IMR-90 (cell line): Measurements from ENCODE around the gene SHB. TPM values are rescaled to one million over a fixed set of nuclear protein-coding genes. Genes with fewer than 3 reads are reported as not detected.

Experiments
- ATAC-seq: fragments of 200-7000 bp; cut with Tn5 transposase; 2 replicates; pipeline ENCODE4 v1.9.1; 2020; ENCODE audit warnings: low read depth, mild to moderate bottlenecking, moderate library complexity
- BruUV-seq: library from RNA; stranded (reverse); fragments of 400-500 nt; replicated peaks from 2 replicates; lab custom pipeline; 2021; lab: Mats Ljungman, UMichigan
- CTCF ChIA-PET: fragments of 300-600 bp; formaldehyde crosslinking; extraction: SDS; loops from one replicate; lab custom pipeline; 2021; ENCODE audit warnings: antibody characterized with exemption; lab: Yijun Ruan, JAX
- POLR2A ChIA-PET: fragments of 300-600 bp; sonication (Branson Sonifier 250); formaldehyde crosslinking; loops from one replicate; lab custom pipeline; 2022; ENCODE audit warnings: antibody characterized with exemption; ENCODE audit not compliant: unreplicated experiment; lab: Charles Lee
- DNase-seq: peaks from one replicate; pipeline ENCODE4 v3.0.0; 2013
- H2AFZ ChIP-seq: replicated peaks from 2 replicates; pipeline ENCODE3; 2013; ENCODE audit warnings: low read length, mild to moderate bottlenecking; ENCODE audit not compliant: poor library complexity
- H2AK5ac ChIP-seq: 2 replicates; pipeline ENCODE4 v1.6.1; 2013; ENCODE audit warnings: low read depth, low read length, inconsistent platforms
- H2AK9ac ChIP-seq: replicated peaks from 2 replicates; pipeline ENCODE3; 2013; ENCODE audit warnings: mild to moderate bottlenecking, low read depth, low read length, moderate library complexity; ENCODE audit not compliant: poor library complexity
- H2BK120ac ChIP-seq: 2 replicates; pipeline ENCODE4 v1.6.1; 2013; ENCODE audit warnings: low read depth, low read length, inconsistent platforms
- H2BK15ac ChIP-seq: 3 replicates; pipeline ENCODE4 v1.6.1; 2013; ENCODE audit warnings: low read depth, low read length, inconsistent platforms
- H2BK20ac ChIP-seq: 2 replicates; pipeline ENCODE4 v1.6.1; 2013; ENCODE audit warnings: low read depth, mild to moderate bottlenecking, inconsistent platforms, low read length, moderate library complexity
- H2BK5ac ChIP-seq: 2 replicates; pipeline ENCODE4 v1.6.1; 2013; ENCODE audit warnings: mild to moderate bottlenecking, low read depth, low read length, inconsistent platforms; ENCODE audit not compliant: poor library complexity, severe bottlenecking
- H3K14ac ChIP-seq: replicated peaks from 2 replicates; pipeline ENCODE4 v1.6.1; 2013; ENCODE audit warnings: low read depth, low read length, inconsistent platforms
- H3K18ac ChIP-seq: 2 replicates; pipeline ENCODE4 v1.6.1; 2013; ENCODE audit warnings: low read depth, low read length, control low read depth
- H3K23ac ChIP-seq: 2 replicates; pipeline ENCODE4 v1.6.1; 2013; ENCODE audit warnings: low read depth, low read length, inconsistent platforms
- H3K27ac ChIP-seq: 2 replicates; pipeline ENCODE4 v1.5.1; 2013; ENCODE audit warnings: mild to moderate bottlenecking, control low read depth, low read length; ENCODE audit not compliant: insufficient read depth
- H3K27me3 ChIP-seq: 2 replicates; pipeline ENCODE4 v1.6.1; 2013; ENCODE audit warnings: low read length; ENCODE audit not compliant: control insufficient read depth, insufficient read depth
- H3K36me3 ChIP-seq: 2 replicates; pipeline ENCODE4 v1.6.1; 2013; ENCODE audit warnings: low read length, mixed read lengths; ENCODE audit not compliant: control insufficient read depth, insufficient read depth
- H3K4ac ChIP-seq: 2 replicates; pipeline ENCODE4 v1.6.1; 2013; ENCODE audit warnings: low read depth, low read length, inconsistent platforms
- H3K4me1 ChIP-seq: 2 replicates; pipeline ENCODE4 v1.6.1; 2013; ENCODE audit warnings: low read length, mixed read lengths; ENCODE audit not compliant: control insufficient read depth, insufficient read depth
- H3K4me2 ChIP-seq: 2 replicates; pipeline ENCODE4 v1.6.1; 2013; ENCODE audit warnings: low read depth, mild to moderate bottlenecking, control low read depth, low read length, moderate library complexity
- H3K4me3 ChIP-seq: 2 replicates; pipeline ENCODE4 v1.5.1; 2013; ENCODE audit warnings: low read depth, mild to moderate bottlenecking, control low read depth, low read length, moderate library complexity; ENCODE audit not compliant: insufficient read depth
- H3K56ac ChIP-seq: 2 replicates; pipeline ENCODE4 v1.6.1; 2013; ENCODE audit warnings: low read length, inconsistent platforms; ENCODE audit not compliant: insufficient read depth; ENCODE audit errors: extremely low read depth
- H3K79me1 ChIP-seq, 2 experiments: 2 replicates each; pipeline ENCODE4 v1.6.1; 2013; ENCODE audit warnings: low read length in 2 of 2, inconsistent platforms in 1 of 2, low read depth in 1 of 2
- H3K9ac ChIP-seq: 2 replicates; pipeline ENCODE4 v1.6.1; 2013; ENCODE audit warnings: low read depth, low read length, control low read depth
- H3K9me1 ChIP-seq: 2 replicates; pipeline ENCODE4 v1.6.1; 2013; ENCODE audit warnings: low read length, inconsistent platforms; ENCODE audit not compliant: insufficient read depth
- H3K9me3 ChIP-seq: 2 replicates; pipeline ENCODE4 v1.6.1; 2013; ENCODE audit warnings: low read length; ENCODE audit not compliant: control insufficient read depth, insufficient read depth
- H4K20me1 ChIP-seq: 2 replicates; pipeline ENCODE4 v1.6.1; 2013; ENCODE audit warnings: low read length, inconsistent platforms; ENCODE audit not compliant: insufficient read depth
- H4K5ac ChIP-seq: 2 replicates; pipeline ENCODE4 v1.6.1; 2013; ENCODE audit warnings: mild to moderate bottlenecking, low read depth, low read length, control low read depth
- H4K8ac ChIP-seq, 2 experiments: 2 replicates each; pipeline ENCODE4 v1.6.1; 2013; ENCODE audit warnings: low read depth in 2 of 2, low read length in 2 of 2, control low read depth in 1 of 2, inconsistent platforms in 1 of 2
- H4K91ac ChIP-seq: 2 replicates; pipeline ENCODE4 v1.6.1; 2013; ENCODE audit warnings: low read depth, low read length, inconsistent platforms; ENCODE audit not compliant: insufficient read depth
- CEBPB ChIP-seq: IDR thresholded peaks from 2 replicates; pipeline ENCODE4 v1.6.1; 2012; ENCODE audit warnings: low read depth, low read length, improper control_type of control experiment
- CTCF ChIP-seq: conservative IDR thresholded peaks from 2 replicates; pipeline ENCODE4 v1.5.1; 2012; ENCODE audit warnings: mild to moderate bottlenecking, low read depth, low read length, improper control_type of control experiment
- FOS ChIP-seq: fragments of 150-350 bp; IDR thresholded peaks from 2 replicates; pipeline ENCODE4 v1.6.1; 2016; ENCODE audit warnings: low read depth, low read length
- NFE2L2 ChIP-seq: fragments of 150-350 bp; IDR thresholded peaks from 2 replicates; pipeline ENCODE4 v1.6.1; 2016; ENCODE audit warnings: low read depth, mild to moderate bottlenecking, low read length
- POLR2A ChIP-seq: IDR thresholded peaks from 2 replicates; pipeline ENCODE4 v1.6.1; 2012; ENCODE audit warnings: mild to moderate bottlenecking, low read depth, low read length
- RAD21 ChIP-seq: IDR thresholded peaks from 2 replicates; pipeline ENCODE4 v1.6.1; 2012; ENCODE audit warnings: low read length, improper control_type of control experiment
- RFX5 ChIP-seq: IDR thresholded peaks from 2 replicates; pipeline ENCODE4 v1.8.0; 2012; ENCODE audit warnings: low read depth, mild to moderate bottlenecking, low read length, moderate library complexity
- USF2 ChIP-seq: fragments of 150-350 bp; IDR thresholded peaks from 2 replicates; pipeline ENCODE4 v1.6.1; 2017; ENCODE audit warnings: mild to moderate bottlenecking, antibody characterized with exemption, low read length, low read depth
- WGBS, 2 experiments: methylation state at CpG; one replicate each; pipeline versions ENCODE4 v1.1.5 to v1.1.7; 2013; ENCODE audit warnings: missing lambda C conversion rate in 2 of 2; ENCODE audit not compliant: insufficient read length in 1 of 2; ENCODE audit errors: extremely low coverage in 2 of 2; 5-methylcytosine and 5-hydroxymethylcytosine counted together
- dilution Hi-C: fragments of 300-500 bp; cut with HindIII; formaldehyde crosslinking; loops from one replicate; pipeline ENCODE4 v1.14.3; 2018; ENCODE audit warnings: low sequenced_read_pairs; ENCODE audit not compliant: unreplicated experiment
- in situ Hi-C: fragments of 300-500 bp; cut with MboI; formaldehyde crosslinking; loops from 3 replicates; pipeline ENCODE4 v1.14.3; 2019; ENCODE audit warnings: low sequenced_read_pairs, inconsistent platforms, mixed read lengths
- intact Hi-C: fragments of 100-400 bp; cut with micrococcal nuclease; formaldehyde crosslinking; loops from 2 replicates; pipeline ENCODE4 v1.10.0; 2022
- polyA plus RNA-seq, 3 experiments: library from polyadenylated mRNA; depleted of rRNA; stranded (reverse); fragments of >200 nt; gene quantifications; 2 replicates each; pipeline ENCODE4 v1.2.3, GENCODE V29; 2012; ENCODE audit warnings: low replicate concordance in 1 of 3
- total RNA-seq: library from RNA; depleted of rRNA; stranded (reverse); fragments of >200 nt; gene quantifications from 2 replicates; pipeline ENCODE4 v1.2.3, GENCODE V29; 2012

Gene SHB
- total and polyA plus RNA-seq, 2 of the 4 experiments (the other 2 are of a cell fraction): 6.1 to 20.4 TPM

DNA sequence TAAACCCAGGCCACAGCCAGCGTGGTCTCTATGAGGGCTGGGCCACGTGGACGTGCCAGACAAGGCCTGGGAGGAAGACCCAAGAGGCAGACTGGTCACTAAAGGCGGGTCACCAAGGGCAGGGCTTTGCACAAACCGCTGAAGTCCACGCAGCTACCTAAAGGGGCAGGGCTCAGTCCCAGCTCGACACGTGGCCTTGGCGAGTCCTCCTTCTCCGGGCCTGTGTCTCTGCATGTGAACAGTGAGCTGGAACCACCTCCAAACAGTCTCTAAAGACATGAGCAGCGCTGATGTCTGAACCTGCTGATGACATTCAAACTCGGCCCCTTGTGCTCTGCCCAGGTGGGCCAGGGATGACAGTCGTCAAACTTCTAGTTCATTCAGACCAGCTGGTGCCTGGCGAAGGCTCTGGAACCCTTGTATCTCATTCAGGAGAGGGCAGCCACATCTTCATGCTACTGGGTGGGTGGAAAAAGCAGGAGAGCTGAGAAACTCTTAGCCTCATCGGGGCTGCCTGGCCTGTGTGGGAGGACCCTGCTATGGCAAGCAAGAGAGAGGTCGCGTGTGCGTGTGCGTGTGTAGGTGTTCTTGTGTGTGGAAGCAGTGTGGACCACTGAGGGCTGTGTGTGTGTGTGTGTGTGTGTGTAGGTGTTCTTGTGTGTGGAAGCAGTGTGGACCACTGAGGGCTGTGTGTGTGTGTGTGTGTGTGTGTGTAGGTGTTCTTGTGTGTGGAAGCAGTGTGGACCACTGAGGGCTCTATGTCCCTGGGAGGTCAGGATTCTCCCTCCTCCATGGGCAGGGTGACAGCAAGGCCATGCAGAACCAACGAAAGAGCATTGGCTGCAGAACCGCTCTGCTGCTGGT lies 151.0 kb downstream of the SHB start:
- peak overlapping the region; percentile 61; the same call in 1 of the 2 replicates for H3K4ac ChIP-seq
- no peak overlapping the region for H3K18ac ChIP-seq
- no peak overlapping the region for H3K56ac ChIP-seq
- ChIA-PET CTCF (interaction anchor here (0.6 kb wide), 1 partner anchor 96 kb away, joined by 3 read pairs; no protein-coding TSS in a partner anchor), POLR2A (no interaction called here)
- H3K14ac ChIP-seq: peak overlapping the region; percentile 65; the same call in 1 of the 2 replicates
- H3K23ac ChIP-seq: no peak overlapping the region
- H3K27me3 ChIP-seq: no peaks in the 10 kb centered on the region
- BruUV-seq: no TSS peak
- peaks cover 55% of the 10 kb centered on the region for H3K36me3 ChIP-seq
- intact Hi-C loops (no loop called here), dilution Hi-C loops (loop anchor here (25.0 kb wide), 1 partner anchor 469 kb away; the partner anchor contains the start of gene ALDH1B1), in situ Hi-C loops (no loop called here)
- no peak overlapping the region for H3K4me3 ChIP-seq
- H3K4me1 ChIP-seq: peaks cover 17% of the 10 kb centered on the region
- ATAC-seq: no peak
- TF ChIP-seq RAD21 (no peak), NFE2L2 (no peak), POLR2A (no peak), FOS (no peak), CEBPB (no peak), USF2 (no peak), RFX5 (no peak), CTCF (no peak)
- peaks cover 10% of the 10 kb centered on the region for H4K20me1 ChIP-seq
- H3K9ac ChIP-seq: no peak overlapping the region
- H2BK5ac ChIP-seq: no peak overlapping the region
- no peak overlapping the region for H3K4me2 ChIP-seq
- no peak overlapping the region for H2AFZ ChIP-seq
- H2BK120ac ChIP-seq: no peak overlapping the region
- H3K9me1 ChIP-seq: peaks cover 6% of the 10 kb centered on the region; the same call in 1 of the 2 replicates
- peaks cover 28 to 76% of the 10 kb centered on the region in 2 experiments; a peak in 3 of 4 replicates for H3K79me1 ChIP-seq
- H4K91ac ChIP-seq: no peak overlapping the region; the same call in 1 of the 2 replicates
- H3K9me3 ChIP-seq: no peaks in the 10 kb centered on the region
- H2BK20ac ChIP-seq: no peak overlapping the region
- H3K27ac ChIP-seq: no peak overlapping the region
- no peak overlapping the region for H2BK15ac ChIP-seq
- peak overlapping the region; percentile 19 for H2AK9ac ChIP-seq
- peak overlapping the region; percentile 46 for H2AK5ac ChIP-seq
- no peak for DNase-seq
- WGBS, 2 experiments: 73% methylated on average over 7 of the region's 21 CpGs; no CpG with 5 or more reads in 1 of the 2 experiments
- H4K8ac ChIP-seq: peak overlapping the region; percentile 22 to 55; a peak in 1 of 4 replicates
- H4K5ac ChIP-seq: no peak overlapping the region
